Uterus (tissue), 2 donors: Measurements from ENCODE around the gene CPA1.

Experiments
- CTCF ChIP-seq, 4 experiments: fragments of 200-600 bp in 2 of 4; fragments of 450-650 bp in 2 of 4; sonication (generic) in 2 of 4; IDR thresholded peaks; one replicate each; pipeline ENCODE4 v1.5.1; 2016 to 2019; ENCODE audit warnings: antibody characterized with exemption in 4 of 4, mild to moderate bottlenecking in 2 of 4, moderate library complexity in 1 of 4
- POLR2A ChIP-seq, 2 donors: fragments of 450-650 bp; IDR thresholded peaks; one replicate each; pipeline ENCODE4 v1.6.1; 2016; ENCODE audit warnings: antibody characterized with exemption in 2 of 2, mild to moderate bottlenecking in 1 of 2, moderate library complexity in 1 of 2

GRCh38 chr7:130361681-130362080, 18.6 kb upstream of the CPA1 start:
- TF ChIP-seq POLR2A (IDR thresholded peaks at IDR 0.05): no peak
- TF ChIP-seq CTCF (IDR thresholded peaks at IDR 0.05): no peak
